Epithelial cell of esophagus (primary cell): Measurements from ENCODE around the gene FNDC3B.
"Not testable (repeated sequence)": the region's sequence is repeated elsewhere in the genome, so short reads cannot be mapped to it uniquely, and the experiment has no call there.

ENCODE experiments used
- DNase-seq: peaks from one replicate; pipeline ENCODE4 v3.0.0; 2010; ENCODE audit warnings: low read depth
- H3K4me3 ChIP-seq: 2 replicates; pipeline ENCODE4 v1.5.1; 2011; ENCODE audit warnings: mild to moderate bottlenecking, low read length, control low read depth
- TF ChIP-seq, protein P1 (sequence below): IDR thresholded peaks from 2 replicates; pipeline ENCODE4 v1.5.1; 2011; ENCODE audit warnings: low read depth, mild to moderate bottlenecking, low read length, control low read depth, inconsistent platforms; ENCODE audit not compliant: insufficient read depth; ENCODE audit errors: missing control alignments

FNDC3B gene

DNA sequence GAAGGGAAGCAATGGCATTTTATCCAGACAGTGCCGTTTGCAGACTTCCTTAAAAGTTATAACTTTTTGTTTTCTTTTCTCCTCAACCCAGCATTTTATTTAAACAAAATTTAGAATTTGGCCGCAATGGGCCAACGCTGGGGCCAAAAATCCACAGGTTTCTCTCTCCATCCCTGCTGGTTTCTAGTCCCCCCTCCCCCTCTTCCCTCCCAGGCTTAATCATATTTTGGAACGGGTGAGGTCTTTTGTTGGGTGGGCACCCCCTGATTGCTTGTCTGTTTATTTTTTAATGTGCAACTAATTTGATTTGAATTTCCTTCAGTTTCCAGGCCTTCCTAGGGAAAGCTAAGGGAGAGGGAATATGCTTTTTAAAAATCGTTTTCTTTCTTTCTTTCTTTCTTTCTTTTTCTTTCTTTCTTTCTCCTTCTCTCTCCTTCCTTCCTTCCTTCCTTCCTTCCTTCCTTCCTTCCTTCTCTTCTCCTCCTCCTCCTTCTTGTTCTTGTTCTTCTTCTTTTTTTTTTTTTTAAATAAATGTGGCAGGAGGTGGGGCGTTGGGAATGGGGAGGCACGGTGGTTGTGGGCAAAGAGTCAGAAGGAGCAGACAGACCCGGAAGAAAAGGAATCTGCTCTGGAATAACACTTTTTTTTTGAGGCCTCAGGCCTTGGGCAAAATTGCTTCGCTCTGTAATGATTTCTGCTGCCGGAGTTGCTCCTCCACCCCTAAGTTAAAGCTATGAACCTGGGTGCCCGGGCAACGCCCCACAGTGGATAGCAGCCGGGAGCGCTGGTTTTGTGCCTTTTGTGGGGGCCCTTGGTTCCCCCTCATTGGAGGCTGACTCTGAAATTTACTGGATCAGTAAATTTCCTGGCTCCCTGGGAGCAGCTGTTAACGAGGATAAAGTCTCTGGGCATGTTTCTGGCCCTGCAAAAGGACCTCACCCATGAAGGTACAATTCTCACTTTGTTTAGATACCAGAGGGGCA is 1.9 kb downstream of the FNDC3B start:
- peak; percentile 51 for DNase-seq
- TF ChIP-seq, protein P1, sequence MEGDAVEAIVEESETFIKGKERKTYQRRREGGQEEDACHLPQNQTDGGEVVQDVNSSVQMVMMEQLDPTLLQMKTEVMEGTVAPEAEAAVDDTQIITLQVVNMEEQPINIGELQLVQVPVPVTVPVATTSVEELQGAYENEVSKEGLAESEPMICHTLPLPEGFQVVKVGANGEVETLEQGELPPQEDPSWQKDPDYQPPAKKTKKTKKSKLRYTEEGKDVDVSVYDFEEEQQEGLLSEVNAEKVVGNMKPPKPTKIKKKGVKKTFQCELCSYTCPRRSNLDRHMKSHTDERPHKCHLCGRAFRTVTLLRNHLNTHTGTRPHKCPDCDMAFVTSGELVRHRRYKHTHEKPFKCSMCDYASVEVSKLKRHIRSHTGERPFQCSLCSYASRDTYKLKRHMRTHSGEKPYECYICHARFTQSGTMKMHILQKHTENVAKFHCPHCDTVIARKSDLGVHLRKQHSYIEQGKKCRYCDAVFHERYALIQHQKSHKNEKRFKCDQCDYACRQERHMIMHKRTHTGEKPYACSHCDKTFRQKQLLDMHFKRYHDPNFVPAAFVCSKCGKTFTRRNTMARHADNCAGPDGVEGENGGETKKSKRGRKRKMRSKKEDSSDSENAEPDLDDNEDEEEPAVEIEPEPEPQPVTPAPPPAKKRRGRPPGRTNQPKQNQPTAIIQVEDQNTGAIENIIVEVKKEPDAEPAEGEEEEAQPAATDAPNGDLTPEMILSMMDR, result no peak
- H3K4me3 ChIP-seq, result peak overlapping the region; percentile 73

DNA sequence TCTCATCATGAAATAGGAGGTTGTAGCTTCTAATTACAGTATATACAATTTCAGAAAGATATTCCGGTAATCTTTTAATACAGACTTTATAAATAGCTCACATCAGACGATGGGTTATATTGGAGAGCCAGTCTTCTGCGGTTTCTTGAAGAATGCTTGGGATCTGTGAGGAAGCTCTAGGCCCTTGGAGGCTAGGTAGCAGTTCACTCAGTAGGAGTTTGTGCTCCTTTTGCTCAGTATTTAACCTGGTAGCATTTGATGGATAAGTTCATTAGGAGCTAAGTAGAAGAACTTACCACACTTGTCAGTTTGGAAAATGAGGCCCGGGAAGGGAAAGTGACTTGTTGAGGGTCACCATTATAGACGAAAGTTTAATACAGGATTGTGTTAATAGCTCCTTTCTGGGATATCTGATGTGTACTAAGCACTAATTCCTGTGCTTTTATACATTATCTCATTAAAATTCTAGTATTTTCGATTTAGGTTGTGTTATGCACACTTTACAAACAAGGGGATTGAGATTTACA is 2.8 kb downstream of the FNDC3B start:
- H3K4me3 ChIP-seq, result peak overlapping the region; percentile 73
- TF ChIP-seq, protein P1, result no peak
- DNase-seq, result no peak

DNA sequence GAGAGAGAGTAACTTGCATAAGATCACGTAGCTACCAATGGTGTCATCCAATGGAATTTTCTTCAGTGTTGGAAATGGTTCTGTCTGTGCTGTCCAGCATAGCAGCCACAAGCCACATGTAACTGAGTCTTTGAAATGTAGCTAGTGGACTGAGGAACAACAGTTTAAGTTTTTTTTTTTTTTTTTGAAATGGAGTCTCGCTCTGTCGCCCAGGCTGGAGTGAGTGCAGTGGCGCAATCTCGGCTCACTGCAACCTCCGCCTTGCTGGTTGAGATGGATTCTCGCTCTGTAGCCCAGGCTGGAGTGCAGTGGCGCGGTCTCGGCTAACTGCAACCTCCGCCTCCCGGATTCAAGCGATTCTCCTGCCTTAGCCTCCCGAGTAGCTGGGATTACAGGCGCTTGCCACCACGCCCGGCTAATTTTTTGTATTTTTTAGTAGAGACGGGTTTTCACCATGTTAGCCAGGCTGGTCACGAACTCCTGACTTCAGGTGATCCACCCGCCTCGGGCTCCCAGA is 3.3 kb downstream of the FNDC3B start:
- DNase-seq, result peak; percentile 33
- not testable (repeated sequence) for H3K4me3 ChIP-seq

GRCh38 chr3:172043233-172043632 is 3.9 kb downstream of the FNDC3B start:
- TF ChIP-seq, protein P1, result no peak
- H3K4me3 ChIP-seq, result no peak overlapping the region
- DNase-seq, result no peak

DNA sequence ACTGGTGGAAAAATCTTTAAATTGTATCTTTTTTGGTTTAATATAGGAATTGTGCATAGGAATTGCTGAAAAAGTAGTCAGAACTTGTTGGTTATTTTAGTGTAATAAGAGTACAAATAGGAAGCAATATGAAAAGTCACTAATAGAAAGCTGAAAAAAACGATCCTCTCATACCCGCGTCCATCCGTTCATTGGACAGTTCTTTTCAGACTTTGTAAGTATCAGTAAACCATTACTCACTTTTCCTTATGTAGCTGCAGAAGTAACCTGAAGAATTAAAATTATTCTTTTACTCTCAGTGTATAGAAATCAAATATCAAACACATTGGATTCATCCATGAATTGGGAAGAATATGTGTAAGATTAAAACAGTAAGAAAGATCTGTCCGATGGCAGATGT is 4.4 kb downstream of the FNDC3B start:
- H3K4me3 ChIP-seq, result no peak overlapping the region
- DNase-seq, result no peak
- TF ChIP-seq, protein P1, result no peak

DNA sequence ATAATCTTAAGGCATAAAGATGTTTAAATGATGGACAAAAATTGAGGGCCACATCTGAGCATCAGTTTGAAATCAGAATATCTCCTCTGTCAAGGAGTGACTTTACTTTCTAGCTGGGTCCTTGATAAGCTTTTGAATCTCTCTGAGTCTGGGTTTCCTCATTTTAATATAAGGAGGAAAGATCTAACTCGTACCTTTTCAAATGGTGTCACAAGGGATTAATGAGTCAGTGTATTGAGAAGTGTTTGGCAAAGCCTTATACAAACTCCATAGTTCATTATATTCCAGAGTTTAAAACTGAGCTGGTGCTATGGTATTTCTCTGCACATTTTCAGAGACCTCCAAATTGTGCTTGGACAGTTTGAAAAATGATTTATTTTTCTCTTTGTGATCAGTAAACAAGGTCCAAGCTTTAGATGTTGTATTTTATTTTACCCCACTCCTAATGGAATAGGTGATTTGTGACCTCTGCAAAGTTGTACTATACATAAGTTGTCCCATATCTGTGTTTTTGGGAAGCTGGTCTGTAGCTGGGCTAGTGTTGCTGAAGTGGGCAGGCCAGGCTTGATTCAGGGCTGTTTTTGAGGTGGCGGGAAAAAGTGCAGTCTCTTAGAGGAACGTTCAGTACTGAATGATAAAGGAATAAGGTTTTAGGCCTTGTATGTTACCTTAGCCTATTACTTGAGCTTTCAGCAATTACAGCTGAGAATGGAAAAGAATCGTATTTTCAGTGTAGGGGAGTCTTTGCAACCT is 5.6 kb downstream of the FNDC3B start:
- H3K4me3 ChIP-seq, result no peak overlapping the region
- DNase-seq, result peak; percentile 58
- TF ChIP-seq, protein P1, result no peak
